GM12891 (cell line): ENCODE measurements around the gene SSBP4.

ENCODE experiments used
- POLR2A ChIP-seq: IDR thresholded peaks from 2 replicates; pipeline ENCODE4 v1.6.1; 2011; ENCODE audit warnings: low read depth, low read length, control low read depth
- POLR2AphosphoS5 ChIP-seq: IDR thresholded peaks from 2 replicates; pipeline ENCODE4 v1.6.1; 2011; ENCODE audit warnings: low read depth, low read length, control low read depth
- TAF1 ChIP-seq: IDR thresholded peaks from 2 replicates; pipeline ENCODE4 v1.6.1; 2011; ENCODE audit warnings: low read depth, low read length, control low read depth

- TF ChIP-seq POLR2AphosphoS5 (no peak), POLR2A (no peak), TAF1 (no peak)
These were observed 3.5 kb downstream of the SSBP4 start for GRCh38 chr19:18422530-18423191.
